GM12875 (cell line): ENCODE results near the gene ECM1.

Source experiments
- H3K4me3 ChIP-seq: one replicate; pipeline ENCODE4 v1.5.1; 2011; ENCODE audit warnings: low read depth, low read length, control low read depth
- TF ChIP-seq, protein P1 (sequence below): IDR thresholded peaks from 2 replicates; pipeline ENCODE4 v1.5.1; 2011; ENCODE audit warnings: low read depth, mild to moderate bottlenecking, control low read depth, inconsistent platforms, low read length, moderate library complexity, borderline replicate concordance; ENCODE audit not compliant: insufficient read depth

Gene ECM1

DNA sequence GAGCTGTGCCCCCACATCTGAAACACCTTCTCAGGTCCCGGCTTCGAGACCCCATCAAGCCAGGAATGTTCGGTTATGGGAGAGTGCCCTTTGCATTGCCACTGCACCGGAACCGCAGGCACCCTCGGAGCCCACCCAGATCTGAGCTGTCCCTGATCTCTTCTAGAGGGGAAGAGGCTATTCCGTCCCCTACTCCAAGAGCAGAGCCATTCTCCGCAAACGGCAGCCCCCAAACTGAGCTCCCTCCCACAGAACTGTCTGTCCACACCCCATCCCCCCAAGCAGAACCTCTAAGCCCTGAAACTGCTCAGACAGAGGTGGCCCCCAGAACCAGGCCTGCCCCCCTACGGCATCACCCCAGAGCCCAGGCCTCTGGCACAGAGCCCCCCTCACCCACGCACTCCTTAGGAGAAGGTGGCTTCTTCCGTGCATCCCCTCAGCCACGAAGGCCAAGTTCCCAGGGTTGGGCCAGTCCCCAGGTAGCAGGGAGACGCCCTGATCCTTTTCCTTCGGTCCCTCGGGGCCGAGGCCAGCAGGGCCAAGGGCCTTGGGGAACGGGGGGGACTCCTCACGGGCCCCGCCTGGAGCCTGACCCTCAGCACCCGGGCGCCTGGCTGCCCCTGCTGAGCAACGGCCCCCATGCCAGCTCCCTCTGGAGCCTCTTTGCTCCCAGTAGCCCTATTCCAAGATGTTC lies 45.6 kb downstream of the ECM1 start:
- H3K4me3 ChIP-seq, result no peak overlapping the region
- TF ChIP-seq, protein P1, sequence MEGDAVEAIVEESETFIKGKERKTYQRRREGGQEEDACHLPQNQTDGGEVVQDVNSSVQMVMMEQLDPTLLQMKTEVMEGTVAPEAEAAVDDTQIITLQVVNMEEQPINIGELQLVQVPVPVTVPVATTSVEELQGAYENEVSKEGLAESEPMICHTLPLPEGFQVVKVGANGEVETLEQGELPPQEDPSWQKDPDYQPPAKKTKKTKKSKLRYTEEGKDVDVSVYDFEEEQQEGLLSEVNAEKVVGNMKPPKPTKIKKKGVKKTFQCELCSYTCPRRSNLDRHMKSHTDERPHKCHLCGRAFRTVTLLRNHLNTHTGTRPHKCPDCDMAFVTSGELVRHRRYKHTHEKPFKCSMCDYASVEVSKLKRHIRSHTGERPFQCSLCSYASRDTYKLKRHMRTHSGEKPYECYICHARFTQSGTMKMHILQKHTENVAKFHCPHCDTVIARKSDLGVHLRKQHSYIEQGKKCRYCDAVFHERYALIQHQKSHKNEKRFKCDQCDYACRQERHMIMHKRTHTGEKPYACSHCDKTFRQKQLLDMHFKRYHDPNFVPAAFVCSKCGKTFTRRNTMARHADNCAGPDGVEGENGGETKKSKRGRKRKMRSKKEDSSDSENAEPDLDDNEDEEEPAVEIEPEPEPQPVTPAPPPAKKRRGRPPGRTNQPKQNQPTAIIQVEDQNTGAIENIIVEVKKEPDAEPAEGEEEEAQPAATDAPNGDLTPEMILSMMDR, result no peak

DNA sequence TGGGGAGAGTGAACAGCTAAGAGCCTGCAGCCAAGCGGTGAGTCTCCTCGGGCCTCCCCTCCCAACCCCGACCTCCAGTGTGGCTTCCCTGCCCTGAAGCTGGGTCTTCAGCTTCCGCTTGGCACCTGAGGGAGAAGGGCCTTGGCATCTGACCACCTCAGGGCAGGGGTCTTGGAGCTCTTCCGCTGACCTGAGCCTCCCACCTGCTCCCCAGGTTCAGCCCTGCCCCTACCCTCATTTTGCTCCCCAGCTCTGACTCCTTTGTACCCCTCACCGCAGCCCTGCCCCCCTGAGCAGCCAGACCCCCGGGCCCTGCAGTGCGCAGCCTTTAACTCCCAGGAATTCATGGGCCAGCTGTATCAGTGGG lies 46.2 kb downstream of the ECM1 start:
- no peak overlapping the region for H3K4me3 ChIP-seq
- TF ChIP-seq, protein P1, result no peak

DNA sequence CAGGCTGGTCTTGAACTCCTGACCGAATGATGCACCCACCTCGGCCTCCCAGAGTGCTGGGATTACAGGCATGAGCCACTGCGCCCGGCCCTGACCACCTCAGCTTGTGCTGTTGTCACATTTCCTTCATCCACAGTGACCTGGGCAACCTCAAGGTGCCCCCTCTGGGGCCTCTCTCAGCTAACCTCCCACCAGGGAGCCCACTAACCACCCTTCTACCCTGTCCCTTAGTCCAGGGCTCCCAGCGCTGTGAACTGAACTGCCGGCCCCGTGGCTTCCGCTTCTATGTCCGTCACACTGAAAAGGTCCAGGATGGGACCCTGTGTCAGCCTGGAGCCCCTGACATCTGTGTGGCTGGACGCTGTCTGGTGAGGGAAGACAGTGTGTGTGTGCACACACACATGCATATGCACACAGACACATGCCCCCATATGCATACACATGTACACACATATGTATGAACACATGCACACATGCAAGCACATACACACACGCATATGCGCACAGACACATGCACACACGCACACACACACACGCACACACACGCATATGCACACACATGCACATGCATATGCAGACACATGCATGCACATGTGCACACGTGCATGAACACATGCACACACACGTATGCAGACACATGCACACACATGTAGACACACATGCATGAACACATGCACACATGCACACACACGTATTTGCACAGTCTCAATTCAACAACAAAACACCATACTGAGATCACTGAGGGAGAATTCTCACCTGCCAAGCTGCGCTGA lies 47.5 kb downstream of the ECM1 start:
- TF ChIP-seq, protein P1, result no peak

DNA sequence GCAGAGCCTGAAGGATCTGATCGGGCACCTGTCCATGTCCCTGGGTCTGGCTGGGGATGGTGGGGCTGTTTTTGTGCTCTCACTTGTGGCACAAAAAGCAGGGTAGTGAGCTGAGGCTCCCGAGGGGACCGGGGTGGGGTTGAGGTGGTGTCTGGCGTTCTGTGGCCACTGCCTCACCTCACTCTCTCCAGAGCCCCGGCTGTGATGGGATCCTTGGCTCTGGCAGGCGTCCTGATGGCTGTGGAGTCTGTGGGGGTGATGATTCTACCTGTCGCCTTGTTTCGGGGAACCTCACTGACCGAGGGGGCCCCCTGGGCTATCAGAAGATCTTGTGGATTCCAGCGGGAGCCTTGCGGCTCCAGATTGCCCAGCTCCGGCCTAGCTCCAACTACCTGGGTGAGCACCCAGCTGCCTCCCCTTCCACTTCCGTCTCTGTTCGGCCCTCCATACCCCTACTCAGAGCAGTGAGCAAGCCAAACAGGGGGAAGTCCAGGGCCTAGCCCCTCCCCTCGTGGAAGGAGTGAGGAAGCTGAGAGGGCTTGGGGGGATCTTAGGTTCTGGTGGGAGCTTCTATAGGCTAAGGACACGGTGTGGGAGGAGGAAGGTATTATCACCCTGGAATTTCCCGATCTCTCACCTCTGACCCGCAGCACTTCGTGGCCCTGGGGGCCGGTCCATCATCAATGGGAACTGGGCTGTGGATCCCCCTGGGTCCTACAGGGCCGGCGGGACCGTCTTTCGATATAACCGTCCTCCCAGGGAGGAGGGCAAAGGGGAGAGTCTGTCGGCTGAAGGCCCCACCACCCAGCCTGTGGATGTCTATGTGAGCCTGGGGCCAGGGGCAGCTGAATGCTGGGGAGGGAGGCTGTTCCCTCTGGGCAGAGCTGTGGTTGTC lies 48.3 kb downstream of the ECM1 start:
- TF ChIP-seq, protein P1, result no peak
- H3K4me3 ChIP-seq, result no peak overlapping the region

More for the DNA sequence above, 47.5 kb downstream of the ECM1 start:
- H3K4me3 ChIP-seq, result no peak overlapping the region

DNA sequence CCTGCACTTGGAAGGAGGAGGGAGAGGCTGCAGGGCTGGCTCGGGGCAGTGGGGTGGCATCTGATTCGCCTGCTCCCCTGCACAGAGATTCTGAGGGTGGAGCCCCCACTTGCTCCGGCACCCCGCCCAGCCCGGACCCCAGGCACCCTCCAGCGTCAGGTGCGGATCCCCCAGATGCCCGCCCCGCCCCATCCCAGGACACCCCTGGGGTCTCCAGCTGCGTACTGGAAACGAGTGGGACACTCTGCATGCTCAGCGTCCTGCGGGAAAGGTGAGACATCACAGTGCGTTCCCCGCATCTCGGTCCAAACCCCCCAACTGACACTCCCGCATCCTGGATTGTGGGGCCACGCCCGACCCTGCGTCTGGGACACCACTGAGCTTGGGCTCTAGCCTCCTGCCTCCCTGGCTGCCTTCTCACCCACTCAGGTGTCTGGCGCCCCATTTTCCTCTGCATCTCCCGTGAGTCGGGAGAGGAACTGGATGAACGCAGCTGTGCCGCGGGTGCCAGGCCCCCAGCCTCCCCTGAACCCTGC lies 49.2 kb downstream of the ECM1 start:
- H3K4me3 ChIP-seq, result no peak overlapping the region
- TF ChIP-seq, protein P1, result no peak

DNA sequence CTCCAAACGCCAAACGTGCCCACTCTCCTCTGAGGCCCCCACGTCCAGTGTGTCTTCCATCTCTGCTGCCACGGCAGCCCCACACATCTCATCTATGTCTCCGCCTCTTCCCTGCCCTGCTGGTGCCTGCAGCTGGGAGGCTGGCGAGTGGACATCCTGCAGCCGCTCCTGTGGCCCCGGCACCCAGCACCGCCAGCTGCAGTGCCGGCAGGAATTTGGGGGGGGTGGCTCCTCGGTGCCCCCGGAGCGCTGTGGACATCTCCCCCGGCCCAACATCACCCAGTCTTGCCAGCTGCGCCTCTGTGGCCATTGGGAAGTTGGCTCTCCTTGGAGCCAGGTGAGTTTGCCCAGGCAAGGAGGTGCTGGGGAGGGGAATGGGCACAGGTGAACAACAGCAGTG lies 49.9 kb downstream of the ECM1 start:
- H3K4me3 ChIP-seq, result no peak overlapping the region
- TF ChIP-seq, protein P1, result no peak
